Stomach smooth muscle (tissue), 2 donors: ENCODE measurements around the gene FARSB.

Experiments
- H3K27ac ChIP-seq: one replicate; pipeline ENCODE4 v1.7.0; 2013; ENCODE audit warnings: mild to moderate bottlenecking, low read length, inconsistent platforms
- H3K27me3 ChIP-seq, 2 donors: one replicate each; pipeline ENCODE4 v1.7.0; 2013; ENCODE audit warnings: low read length in 2 of 2; ENCODE audit not compliant: insufficient read depth in 2 of 2, control insufficient read depth in 1 of 2
- H3K36me3 ChIP-seq, 2 donors: one replicate each; pipeline ENCODE4 v1.7.0; 2013; ENCODE audit warnings: low read length in 2 of 2; ENCODE audit not compliant: control insufficient read depth in 2 of 2, insufficient read depth in 2 of 2
- H3K4me1 ChIP-seq: one replicate; pipeline ENCODE4 v1.7.0; 2013; ENCODE audit warnings: low read length; ENCODE audit not compliant: control insufficient read depth, insufficient read depth
- H3K4me3 ChIP-seq, 2 donors: one replicate each; pipeline ENCODE4 v1.7.0; 2013; ENCODE audit warnings: low read length in 2 of 2
- H3K9ac ChIP-seq, 2 donors: one replicate each; pipeline ENCODE4 v1.7.0; 2013; ENCODE audit warnings: low read length in 2 of 2, mild to moderate bottlenecking in 1 of 2
- H3K9me3 ChIP-seq, 2 donors: one replicate each; pipeline ENCODE4 v1.7.0; 2013; ENCODE audit warnings: low read length in 2 of 2; ENCODE audit not compliant: control insufficient read depth in 2 of 2
- donor health status: healthy.
- donor health status: Pancreatic carcinoma.

The FARSB gene

GRCh38 chr2:222525811-222526210, 130.1 kb downstream of the FARSB start:
- Histone ChIP-seq H3K4me1 (no peaks in the 10 kb centered on the region), H3K9ac (no peak overlapping the region), H3K27ac (no peak overlapping the region), H3K36me3 (no peaks in the 10 kb centered on the region), H3K4me3 (no peak overlapping the region), H3K27me3 (peaks cover 0 to 2% of the 10 kb centered on the region in 2 donors), H3K9me3 (no peaks in the 10 kb centered on the region)

DNA sequence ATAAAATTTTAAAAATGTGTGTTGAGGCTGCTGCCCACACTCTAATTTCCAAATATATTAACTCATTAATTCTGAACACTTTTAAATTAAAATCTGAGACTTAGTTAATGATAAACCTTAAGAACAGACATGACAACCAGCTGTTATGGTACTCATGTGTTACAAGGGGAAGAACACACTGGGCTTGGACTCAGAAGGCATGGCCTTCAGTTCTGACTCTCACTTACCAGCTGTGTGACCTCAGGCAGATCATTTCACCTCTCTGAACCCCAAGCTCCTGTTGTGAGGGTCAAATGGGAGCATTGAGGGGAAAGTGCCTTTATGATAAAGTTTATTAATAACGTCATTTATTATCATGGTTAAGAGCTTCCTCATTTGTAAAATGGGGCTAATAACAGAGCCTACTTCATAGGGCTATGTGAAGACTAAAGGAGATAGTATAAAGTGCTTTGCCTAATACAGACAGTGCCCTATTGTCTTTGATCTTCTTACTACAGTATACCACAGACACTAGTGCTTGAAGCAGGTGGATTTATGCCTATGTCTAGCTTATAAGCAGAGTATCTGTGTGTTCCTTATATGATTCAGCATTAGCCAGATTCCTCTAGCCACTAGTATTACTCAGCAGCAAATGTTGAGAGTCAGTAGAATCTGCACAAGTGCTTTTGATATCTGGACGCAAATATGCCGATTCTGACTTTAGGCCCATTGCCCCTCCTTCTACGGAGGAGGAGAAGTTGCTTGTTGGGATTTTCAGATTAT, 131.9 kb downstream of the FARSB start:
- H3K9ac ChIP-seq: no peak overlapping the region
- no peak overlapping the region for H3K4me3 ChIP-seq

DNA sequence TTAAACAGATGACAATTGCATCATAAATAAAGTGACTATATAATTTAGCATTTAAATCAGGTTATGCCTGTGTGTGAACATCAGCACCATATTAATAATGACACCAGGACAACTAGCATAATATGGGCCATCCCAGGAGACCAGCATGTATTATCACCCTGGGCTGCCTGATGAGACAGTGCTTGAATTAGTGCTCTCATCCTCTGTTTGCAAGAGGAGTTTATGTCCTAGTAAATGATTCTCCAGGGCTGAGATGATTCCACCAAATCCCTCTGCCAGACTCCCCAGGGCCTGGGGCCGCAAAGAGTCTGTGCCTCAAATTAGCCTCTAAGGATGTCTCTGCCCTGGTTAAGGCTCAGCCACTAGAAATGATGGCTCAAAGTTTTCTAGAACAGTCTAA, 133.8 kb downstream of the FARSB start:
- Histone ChIP-seq H3K27me3 (peaks cover 0 to 2% of the 10 kb centered on the region in 2 donors), H3K9ac (no peak overlapping the region), H3K9me3 (no peaks in the 10 kb centered on the region), H3K4me3 (no peak overlapping the region), H3K27ac (no peak overlapping the region), H3K4me1 (no peaks in the 10 kb centered on the region), H3K36me3 (no peaks in the 10 kb centered on the region)

More for the DNA sequence above, 131.9 kb downstream of the FARSB start:
- H3K27ac ChIP-seq: no peak overlapping the region
- no peaks in the 10 kb centered on the region for H3K36me3 ChIP-seq
- no peaks in the 10 kb centered on the region for H3K9me3 ChIP-seq
- H3K4me1 ChIP-seq: no peaks in the 10 kb centered on the region
- peaks cover 0 to 2% of the 10 kb centered on the region in 2 donors for H3K27me3 ChIP-seq

- Histone ChIP-seq H3K4me3 (no peak overlapping the region), H3K36me3 (no peaks in the 10 kb centered on the region), H3K9me3 (no peaks in the 10 kb centered on the region), H3K9ac (no peak overlapping the region), H3K4me1 (no peaks in the 10 kb centered on the region), H3K27me3 (peaks cover 0 to 2% of the 10 kb centered on the region in 2 donors), H3K27ac (no peak overlapping the region)
Observed at GRCh38 chr2:222521099-222521498, 134.8 kb downstream of the FARSB start.
